Nucleus accumbens (tissue), 56 donors: ENCODE results near the gene ACADM.
"Not testable (repeated sequence)": the region's sequence is repeated elsewhere in the genome, so short reads cannot be mapped to it uniquely, and the experiment has no call there.

Experiments used
- DNase-seq, 56 donors: peaks; one replicate each; lab custom pipeline; 2025; lab: John Stamatoyannopoulos, UW

The ACADM gene

DNA sequence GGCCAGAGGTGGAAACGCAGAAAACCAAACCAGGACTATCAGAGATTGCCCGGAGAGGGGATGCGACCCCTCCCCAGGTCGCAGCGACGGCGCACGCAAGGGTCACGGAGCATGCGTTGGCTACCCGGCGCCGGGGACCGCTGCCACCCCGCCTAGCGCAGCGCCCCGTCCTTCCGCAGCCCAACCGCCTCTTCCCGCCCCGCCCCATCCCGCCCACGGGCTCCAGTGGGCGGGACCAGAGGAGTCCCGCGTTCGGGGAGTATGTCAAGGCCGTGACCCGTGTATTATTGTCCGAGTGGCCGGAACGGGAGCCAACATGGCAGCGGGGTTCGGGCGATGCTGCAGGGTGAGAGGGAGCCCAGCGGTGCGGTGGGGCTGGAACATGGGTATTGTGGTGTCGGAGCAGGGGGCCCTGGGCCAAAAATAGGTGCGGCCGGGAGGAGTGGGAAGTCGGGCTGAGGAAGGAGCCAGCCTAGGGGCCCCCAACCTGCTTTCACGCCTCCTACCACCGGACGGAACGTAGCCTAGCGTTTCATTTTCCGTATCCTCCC is at the start of gene ACADM:
Gene ACADM (plus strand): TSS at position 238 of the 551 bp plus-strand sequence. CDS start 79 bp downstream, at position 317.
- DNase-seq: peak; percentile 36 to 93 (median 87)

DNA sequence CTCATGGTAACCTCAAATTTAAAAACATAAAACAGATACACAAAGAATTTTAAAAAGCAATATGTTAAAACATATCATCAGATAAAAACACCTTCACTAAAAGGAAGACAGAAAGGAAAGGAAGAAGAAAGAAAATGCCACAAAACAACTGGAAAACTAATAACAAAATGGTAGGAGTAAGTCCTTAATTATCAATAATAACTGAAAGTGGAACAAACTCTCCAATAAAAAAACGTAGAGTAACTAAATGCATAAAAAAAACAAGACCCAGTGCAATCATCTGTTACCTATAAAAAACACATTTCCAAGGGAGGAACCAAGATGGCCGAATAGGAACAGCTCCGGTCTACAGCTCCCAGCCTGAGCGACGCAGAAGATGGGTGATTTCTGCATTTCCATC is 47.1 kb upstream of the ACADM start:
- no peak for DNase-seq

DNA sequence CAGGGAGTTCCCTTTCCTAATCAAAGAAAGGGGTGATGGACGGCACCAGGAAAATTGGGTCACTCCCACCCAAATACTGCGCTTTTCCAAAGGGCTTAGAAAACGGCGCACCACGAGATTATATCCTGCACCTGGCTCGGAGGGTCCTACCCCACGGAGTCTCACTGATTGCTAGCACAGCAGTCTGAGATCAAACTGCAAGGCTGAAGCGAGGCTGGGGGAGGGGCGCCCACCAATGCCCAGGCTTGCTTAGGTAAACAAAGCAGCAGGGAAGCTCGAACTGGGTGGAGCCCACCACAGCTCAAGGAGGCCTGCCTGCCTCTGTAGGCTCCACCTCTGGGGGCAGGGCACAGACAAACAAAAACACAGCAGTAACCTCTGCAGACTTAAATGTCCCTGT is 46.5 kb upstream of the ACADM start:
- DNase-seq: not testable (repeated sequence)

DNA sequence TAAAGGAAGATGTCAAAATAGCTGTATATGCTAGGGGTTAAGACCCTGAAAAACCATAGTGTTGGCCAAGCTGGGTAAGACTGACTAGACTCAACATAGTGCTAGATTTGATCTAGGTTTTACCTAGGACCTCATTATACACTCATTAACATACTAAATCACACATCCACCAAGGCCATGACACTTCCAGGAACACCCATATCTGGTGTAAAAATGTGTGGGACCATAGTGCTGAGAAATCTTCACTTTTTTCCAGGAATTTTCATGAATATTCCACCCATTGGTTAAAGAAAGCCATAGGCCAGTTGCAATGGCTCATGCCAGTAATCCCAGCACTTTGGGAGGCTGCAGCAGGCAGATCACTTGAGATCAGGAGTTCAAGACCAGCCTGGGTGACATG is 34.0 kb upstream of the ACADM start:
- no peak for DNase-seq

DNA sequence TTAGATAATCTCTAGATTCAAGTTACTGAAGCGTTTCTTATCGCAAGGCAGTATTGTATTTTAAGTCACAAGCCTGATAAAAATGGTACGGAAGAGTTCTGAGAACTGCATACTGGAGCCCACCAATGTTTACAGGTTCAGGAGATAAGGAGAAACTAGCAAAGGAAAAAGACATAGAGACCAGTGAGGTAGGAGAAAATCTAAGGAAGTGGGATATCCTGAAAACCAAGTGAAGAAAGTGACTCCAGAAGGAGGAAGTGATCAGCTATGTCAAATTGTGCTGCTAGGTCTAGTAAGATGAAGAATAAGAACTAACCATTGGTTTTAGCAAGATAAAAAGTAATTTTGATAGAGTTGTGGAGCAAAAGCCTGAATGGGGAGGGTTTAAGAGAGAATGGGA is 31.0 kb upstream of the ACADM start:
- no peak for DNase-seq

DNA sequence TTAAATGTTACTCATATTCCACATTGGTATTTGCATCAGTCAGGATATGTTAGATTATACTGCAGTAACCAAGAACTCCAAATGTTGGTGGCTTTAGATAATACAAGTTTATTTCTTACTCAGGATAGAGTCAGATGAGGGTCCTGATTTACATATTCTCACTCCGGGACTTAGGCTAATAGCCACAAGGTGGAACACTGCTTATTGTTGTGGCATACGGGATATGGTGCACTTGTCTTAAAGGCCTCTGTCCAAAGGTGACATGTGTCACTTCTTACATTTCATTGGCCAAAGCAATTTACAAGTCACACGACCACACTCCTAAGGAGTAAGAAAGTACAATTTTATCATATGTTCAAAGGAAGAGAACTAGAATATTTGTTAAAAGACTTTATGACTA is 28.5 kb upstream of the ACADM start:
- no peak for DNase-seq

DNA sequence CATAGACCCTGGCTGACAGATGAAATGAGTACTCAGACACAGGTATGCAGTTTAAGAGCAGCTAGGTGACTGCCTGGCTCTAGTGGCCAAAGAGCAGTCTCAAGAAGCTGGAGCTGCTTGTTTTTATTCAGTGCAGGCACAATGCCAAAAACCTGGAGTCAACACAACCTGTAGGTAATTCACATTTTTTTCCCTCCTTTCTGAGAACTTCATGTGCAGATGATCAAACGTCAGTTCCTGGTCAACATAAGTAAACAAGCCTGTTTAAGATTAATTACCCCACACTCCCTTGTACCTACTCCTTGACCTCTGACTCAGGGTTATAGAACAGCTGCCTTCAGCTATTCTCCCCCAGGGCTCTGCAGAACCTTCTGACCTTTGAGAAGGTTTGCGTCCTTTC is 17.3 kb upstream of the ACADM start:
- no peak for DNase-seq

DNA sequence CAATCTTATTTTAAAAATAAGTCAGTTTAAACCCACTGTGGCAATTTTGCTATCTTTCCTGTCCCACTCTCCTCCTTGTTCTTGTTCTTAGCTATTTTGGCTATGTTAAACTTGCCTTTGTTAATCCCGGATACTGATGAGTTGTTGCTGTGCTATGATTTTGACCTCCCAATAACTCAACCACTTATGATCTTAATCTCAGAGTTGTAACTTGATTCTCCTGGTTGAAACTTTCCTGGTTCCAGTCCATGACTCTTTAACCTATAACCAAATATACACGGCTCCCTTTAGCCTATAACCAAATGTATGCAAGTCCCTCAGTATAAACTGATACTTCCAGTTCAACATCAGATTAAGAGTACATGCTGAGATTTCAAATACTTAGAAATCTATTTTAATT is 15.6 kb upstream of the ACADM start:
- no peak for DNase-seq

DNA sequence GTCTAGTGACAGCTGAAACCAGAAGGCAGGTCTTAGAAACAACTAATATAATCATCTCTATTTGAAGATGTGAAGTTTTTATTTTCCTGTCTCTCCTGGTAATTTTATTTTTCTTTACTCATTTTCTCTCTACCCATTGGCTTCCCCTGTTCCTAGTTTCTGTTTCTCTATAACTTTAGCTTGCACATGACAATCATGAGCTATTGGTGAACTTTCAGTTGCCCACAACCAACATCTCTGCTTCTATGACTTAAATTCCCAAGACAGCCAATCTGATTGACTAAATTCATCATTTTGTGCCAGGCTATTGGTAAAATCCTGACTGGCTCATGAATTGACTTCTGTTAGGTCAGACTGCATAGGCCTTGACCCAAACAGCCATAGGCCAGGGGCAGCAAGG is 13.7 kb upstream of the ACADM start:
- DNase-seq: no peak

DNA sequence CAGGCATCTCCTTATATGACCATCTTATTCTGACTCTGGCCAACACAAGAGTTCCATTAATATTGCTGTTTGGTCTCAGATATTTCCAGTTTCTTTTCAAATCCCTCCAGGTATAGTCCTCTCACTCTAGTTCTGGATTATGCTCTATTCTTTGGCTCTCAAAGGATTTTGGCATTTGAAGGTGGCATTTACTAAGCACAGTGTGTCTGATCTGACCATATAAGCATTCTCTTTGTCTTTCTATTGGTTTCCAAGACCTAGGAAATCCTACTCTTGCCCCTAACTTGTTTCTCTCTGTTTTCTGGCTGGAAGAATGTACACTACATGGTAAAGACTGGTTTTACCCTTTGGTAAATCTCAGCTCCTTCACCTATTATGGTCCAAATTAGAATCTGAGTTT is 12.7 kb upstream of the ACADM start:
- DNase-seq: no peak

DNA sequence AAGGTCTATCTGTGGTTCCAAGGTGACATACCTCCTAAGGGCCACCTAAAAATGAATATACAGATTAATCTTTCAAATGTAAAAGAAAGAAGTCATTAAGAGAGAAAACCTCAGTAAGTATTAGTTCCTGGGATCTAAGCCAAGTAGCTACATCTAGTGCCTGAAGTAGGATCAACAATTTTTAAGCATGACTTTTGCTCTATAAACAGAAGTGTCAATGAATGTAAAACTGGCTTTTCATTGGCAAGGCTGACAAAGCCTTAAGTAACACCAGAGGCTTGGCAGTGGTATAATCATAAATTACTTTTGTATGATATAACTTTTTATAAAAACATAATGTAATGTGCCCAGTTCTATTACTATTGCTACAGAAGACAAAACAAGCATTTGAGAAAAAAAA is 12.2 kb upstream of the ACADM start:
- no peak for DNase-seq

DNA sequence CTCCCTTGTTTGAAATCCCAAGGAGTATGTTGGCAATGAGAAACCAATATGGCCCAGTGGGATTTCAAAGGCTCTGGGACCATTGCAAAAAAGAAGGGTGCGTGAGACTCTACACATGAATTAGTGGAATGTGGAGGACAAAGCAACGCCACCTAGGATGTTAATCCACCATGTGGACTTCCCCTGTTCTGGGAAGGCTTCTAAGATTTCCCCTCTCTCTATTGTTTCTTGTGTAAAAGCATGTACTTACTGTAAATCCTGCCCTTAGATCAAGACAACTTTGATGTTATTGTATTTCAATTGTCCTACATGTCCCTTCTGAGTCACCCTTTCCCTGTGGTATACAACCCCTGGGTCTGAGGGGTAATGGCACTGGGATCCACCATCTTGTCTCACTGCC is 4.7 kb upstream of the ACADM start:
- no peak for DNase-seq

DNA sequence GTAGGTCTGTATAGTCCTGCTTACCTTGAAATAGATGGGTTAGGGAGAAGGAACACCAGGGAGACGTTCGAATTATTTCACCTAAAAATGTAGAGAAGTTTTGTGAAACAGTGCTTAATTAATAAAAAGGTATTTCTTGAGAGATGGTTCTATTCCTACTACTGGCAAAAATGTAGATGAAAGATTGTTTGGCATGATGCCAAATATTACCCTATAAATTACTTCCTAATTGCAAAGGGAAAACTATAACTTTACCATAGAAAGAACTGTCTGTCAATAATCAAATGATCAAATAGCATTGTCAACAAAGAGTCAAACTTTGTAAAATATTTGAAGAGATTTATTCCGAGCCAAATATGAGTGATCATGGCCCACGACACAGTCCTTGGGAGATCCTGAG is 4.2 kb upstream of the ACADM start:
- no peak for DNase-seq

DNA sequence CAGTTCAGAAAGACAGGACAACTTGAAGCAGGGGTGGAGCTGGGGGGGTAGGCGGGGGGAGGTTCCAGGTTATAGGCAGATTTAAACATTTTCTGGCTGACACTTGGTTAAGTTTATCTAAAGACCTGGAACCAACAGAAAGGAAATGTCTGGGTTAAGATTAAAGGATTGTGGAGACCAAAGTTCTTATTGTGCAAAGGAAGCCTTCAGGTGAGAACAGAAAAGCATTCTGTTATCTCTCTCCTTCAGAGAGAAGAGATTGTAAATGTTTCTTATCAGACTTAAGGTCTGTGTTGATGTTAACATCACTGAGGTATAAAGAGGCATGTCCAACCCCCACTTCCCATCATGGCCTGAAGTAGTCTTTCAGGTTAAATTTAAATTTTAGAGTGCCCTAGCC is 3.7 kb upstream of the ACADM start:
- no peak for DNase-seq

DNA sequence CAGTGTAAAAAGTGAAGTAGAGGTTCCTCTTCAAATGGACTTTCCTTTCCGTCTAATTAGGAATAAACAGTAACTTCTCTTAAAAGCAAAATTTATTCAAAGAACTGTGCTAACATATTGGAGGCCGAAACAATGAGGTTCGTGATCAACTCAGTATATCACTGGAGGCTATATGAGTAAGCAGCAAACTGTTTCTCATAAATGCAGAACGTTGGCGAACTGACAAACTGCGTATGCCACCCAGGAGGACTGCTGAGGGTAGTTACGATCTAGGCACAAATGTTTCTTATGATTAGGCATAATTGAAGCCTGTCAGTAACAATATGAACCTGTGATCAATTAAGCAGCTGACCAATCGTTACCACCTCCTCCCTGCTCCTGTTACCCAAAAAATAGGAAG is 2.3 kb upstream of the ACADM start:
- not testable (repeated sequence) for DNase-seq

DNA sequence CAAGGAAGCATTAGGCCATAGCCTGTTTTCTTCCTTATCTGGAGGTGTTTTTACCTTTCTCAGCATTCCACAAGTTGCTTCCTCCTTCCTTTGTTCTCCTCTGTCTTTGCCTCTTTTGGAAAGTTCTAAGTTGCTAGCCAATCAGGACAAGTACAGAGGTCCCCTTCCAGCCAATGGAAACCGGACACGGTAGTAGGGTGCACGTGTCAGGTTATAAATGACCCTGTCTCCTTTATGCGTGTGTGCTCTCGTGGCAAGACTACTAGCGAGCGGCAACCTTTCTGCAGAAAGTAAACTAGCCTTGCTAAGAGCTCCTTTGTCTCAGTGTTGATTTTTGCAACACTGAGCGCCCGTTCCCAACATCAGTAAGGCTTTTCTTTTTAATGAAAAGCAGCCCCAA is 1.5 kb upstream of the ACADM start:
- DNase-seq: peak in 1 of 56 donors; percentile 12

DNA sequence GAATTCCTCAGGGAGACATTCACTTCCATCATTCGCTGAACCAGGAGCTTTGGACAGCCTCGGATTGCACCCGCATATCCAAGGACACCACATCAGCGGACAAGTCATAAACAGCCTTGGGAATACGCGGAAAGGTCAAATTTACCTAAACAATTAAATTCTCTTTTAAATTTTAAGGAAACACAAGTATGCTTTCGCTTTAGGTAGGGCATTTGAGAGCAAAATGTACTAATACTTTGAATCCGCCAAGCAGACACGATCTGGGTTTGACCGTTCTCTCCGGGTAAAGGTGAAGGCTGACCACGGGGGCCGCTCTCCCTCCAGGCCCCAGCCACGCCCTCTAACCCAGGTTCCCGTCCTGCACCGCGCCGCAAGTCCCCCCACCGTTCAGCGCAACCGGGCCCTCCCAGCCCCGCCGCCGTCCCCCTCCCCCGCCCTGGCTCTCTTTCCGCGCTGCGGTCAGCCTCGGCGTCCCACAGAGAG is 479 bp upstream of the ACADM start:
- DNase-seq: peak in 46 of 56 donors; percentile 34 to 93 (median 86)

DNA sequence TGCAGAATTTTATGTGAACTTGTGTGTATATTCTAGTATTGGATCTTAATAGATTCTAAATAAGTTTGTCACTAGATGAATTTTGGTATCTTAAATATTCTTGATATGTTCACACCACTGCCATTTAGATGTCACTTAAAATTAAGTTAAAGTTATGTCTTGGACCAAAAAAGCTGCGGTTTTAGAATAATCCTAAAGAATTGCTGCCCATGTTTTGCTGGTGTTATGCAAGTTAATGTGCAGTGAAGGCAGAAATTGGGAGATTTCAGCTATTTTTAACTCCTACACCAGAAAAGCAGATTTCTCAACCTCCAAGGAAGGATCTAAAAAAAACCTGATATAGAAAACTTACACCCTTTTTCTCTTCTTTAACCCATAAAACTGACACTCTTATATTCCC is 757 bp downstream of the ACADM start:
- DNase-seq: no peak

DNA sequence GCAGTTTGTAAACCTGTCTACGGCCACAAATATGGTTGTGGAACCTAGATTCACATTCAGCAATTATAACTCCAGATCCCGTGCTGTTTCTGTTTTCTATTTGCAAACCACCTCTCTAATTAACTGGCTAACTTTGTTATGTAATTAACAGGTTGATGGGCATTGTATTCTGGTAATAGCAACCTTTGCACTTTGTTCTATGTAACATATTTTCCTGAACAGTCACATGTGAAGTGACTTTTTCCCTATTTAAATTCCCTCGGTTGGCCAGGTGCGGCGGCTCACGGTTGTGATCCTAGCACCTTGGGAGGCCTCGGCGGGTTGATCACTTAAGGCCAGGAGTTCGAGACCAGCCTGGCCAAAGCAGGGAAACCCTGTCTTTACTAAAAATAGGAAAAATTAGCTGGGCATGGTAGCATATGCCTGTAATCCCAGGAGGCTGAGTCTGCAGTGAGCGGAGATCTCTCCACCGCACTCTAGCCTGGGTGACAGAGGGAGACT is 1.4 kb downstream of the ACADM start:
- no peak for DNase-seq

DNA sequence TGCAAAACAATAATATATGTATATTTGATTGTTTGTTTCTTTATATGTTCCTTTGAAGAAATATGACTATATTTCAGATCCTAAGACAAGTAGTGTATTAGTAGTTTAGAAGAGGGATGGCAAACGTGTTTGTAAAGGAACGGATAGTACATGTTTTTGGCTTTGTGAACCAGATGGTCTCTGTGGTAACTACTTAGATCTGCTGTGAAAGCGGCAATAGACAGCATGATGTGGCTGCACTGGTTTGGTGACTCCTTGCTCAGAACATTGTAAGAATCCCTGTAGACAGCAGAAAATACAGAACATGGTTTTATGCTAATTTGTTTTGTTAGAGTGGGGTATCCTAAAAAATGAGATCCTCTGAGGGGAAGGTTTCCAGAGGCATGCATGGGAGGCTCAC is 3.1 kb downstream of the ACADM start:
- no peak for DNase-seq

DNA sequence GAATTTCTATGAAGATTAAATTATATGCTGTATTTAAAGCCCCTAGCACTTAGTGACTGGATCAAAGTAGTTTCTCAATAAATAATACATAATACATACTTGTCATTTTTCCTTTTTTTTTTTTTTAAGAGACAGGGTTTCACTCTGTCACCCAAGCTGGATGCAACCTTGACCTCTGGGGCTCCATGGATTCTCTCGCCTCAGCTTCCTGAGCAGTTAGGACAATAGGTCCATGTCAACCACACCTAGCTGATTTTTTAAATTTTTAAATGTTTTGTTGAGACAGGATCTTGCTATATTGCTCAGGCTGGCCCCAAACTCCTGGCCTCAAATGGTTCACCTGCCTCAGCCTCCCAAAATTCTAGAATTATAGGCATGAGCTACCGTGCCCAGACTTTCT is 5.9 kb downstream of the ACADM start:
- no peak for DNase-seq

DNA sequence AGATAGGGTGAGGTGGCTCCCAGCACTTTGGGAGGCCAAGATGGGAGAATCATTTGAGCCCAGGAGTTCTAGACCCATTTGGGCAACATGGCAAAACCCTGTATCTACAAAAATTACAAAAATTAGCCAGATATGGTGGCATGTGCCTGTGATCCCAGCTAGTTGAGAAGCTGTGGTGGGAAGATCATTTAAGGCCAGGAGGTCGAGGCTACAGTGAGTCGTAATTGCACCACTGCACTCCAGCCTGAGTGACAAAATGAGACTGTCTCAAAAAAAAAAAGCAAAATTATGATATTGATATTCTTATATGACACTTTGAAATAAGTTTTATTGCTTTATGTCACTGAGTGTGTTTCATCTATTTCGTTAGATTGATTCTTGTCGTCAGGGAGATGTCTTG is 7.4 kb downstream of the ACADM start:
- no peak for DNase-seq

DNA sequence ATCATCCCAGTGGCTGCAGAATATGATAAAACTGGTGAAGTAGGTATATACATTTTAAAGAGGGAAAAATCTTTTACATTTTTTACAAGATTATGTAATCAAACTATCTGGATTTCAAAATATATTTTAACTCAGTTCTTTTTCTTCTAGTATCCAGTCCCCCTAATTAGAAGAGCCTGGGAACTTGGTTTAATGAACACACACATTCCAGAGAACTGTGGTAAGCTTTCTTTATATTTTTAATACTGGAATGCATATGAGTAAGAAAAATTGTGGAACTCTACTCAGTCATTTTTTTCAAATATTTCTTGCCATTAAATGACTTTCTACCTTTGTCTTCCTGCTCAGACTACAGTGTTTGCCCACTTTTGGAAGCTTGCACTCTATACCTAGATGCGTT is 8.2 kb downstream of the ACADM start:
- no peak for DNase-seq
